ENCODE measurements around the gene BORCS8.
"Not testable (repeated sequence)": the region's sequence is repeated elsewhere in the genome, so short reads cannot be mapped to it uniquely, and the experiment has no call there.

The BORCS8 gene

DNA sequence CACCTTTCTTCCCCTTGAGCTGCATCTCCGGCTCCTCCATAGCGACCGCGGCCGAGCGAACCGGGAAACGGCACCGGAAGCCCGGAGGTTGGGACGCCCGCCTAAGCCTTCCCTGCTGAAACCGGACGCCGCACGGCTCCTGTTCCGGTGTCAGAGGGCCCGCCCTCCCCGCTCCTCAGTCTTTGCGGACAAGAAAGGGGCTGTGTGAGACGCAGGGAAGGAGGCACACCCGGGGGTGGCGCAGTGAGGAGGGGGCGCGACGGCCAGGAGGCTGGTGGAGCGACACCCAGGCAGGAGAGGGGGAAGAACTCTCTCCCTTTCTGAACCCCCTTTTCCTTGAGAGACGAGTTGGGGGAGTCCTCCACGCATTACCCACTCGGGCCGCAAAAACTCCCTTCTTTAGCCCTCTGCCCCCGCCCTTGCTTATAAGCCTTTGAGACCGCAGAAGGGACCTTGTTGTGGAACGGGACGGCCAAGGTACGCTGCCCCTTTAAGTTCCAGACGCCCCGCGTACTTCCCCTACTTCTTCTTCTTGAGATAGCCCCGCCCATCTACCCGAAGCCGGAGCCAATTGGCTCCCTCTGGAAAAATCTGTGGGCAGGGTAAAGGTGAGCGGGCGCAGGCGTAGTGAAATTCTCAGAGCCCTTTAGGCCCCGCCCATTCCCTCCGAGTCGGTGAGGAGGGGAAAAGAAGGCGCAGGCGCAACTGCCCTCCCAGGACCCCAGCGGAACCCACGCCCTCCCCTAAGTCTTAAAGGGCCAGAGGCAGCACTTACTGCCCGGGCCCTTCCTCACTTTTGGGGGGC lies at the start of gene BORCS8, which contains the start of gene RFXANK:
BORCS8 (minus strand) TSS at position 75 of the 805 bp plus-strand sequence; CDS start at position 40, 35 bp downstream.
RFXANK (plus strand) TSS at position 181 of the 805 bp plus-strand sequence. CDS start 1,689 bp downstream, outside the sequence.
- DNase-seq, result peak; percentile 98

DNA sequence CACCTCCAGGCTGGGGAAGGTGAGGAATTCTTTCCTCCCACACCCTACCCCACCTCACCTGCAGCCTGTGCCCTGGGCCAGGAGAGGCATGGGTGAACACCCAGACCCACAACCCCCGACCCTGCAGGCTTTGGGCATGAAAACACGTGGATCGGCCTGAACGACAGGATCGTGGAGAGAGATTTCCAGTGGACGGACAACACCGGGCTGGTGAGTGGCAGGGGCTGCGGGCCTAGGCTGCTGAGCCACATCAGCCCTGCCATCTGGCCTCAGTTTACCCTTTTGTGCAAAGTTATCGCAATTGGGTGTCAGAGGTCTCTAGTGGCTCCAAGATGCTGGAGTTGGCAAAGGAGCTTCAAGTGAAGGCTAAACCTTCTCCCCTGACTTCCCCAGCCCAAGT lies 48.5 kb upstream of the BORCS8 start:
- DNase-seq, result no peak

DNA sequence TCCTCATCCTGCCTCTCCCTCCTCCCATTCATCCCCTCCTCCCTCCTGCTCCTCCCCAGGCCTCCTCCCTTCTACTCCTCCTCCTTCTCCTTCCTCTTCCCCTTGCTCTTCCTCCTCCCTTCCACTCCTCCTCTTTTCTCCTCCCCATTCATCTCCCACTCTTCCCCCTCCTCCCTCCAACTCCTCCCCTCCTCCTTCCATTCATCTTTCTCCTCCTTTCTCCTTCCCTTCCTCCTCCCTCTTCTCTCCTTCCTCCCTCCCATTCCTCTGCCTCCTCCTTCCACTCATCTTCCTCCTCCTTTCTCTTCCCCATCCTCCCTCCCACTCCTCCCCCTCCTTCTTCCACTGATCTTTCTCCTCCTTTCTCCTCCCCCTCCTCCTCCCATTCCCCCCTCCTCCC lies 47.7 kb upstream of the BORCS8 start:
- no peak for DNase-seq

DNA sequence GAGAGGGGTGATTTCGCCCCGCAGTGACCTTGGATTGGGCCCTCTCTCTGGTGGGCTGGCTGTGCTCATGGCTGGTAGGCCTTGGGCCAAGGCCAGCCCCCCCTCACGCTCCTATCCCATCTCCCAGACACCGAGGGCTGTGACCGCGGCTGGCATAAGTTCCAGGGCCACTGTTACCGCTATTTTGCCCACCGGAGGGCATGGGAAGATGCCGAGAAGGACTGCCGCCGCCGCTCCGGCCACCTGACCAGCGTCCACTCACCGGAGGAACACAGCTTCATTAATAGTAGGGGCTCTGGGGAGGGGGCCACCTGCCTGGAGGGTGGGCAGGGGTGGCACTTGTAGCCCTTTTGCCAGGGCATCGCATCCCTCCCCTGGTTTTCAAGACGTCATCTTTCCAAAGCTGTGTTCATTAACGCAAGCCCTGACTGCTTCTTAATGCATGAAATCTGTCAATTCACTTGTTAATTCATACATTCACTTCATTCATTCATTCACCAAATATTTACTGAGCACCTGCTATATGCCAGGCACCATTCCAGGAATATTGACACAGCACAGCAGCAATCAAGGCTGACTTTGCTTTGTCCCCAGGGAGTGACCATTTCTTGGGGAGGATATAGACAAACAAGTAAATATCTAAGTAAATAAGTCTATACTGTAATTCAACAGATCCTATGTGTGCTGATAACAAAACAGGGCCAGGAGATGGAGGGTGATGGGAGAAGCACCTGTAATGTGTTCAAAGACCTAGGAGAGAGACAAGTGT lies 46.4 kb upstream of the BORCS8 start:
- DNase-seq, result no peak

DNA sequence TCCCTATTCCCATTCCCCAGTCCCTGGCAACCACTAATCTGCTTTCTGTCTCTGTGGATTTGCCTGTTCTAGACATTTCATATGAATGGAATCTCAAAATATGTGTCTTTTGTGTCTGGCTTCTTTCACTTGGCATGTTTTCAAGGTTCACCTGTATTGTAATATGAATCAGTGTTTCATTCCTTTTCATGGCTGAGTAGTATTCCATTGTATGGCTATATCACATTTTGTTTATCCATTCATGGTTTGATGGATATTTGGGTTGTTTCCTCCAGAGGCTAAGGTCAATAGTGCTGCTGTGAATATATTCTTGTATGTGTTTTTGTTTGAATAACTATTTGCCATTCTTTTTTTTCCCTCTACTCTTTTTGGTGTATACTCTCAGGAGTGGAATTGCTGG lies 44.2 kb upstream of the BORCS8 start:
- DNase-seq, result no peak

DNA sequence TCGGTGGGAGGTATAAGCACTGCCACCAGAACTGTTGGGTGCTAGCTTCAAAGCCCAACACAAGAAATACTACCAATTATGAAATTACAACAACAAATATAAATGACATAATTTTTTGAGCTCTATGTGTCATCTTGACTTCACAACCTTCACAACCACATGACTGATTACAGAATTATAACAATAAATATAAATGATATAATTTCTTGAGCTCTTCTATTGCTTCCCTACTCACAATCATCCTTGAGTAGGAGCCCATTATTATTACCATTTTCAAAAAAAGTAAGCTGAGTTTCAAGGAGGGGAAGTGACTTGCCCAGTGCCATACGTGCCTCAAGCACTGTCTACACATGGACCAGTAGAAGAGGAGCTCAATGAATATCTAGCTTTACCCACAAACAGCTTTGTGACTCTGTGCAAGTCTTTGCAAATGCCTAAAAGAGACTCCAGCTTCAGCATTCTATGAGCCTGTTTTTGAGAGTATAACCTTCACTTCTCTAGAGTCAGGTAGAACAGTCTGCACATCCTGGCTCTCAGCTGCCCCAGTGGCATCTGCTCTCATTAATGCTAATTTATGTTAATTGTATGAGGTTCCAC lies 42.4 kb upstream of the BORCS8 start:
- no peak for DNase-seq

DNA sequence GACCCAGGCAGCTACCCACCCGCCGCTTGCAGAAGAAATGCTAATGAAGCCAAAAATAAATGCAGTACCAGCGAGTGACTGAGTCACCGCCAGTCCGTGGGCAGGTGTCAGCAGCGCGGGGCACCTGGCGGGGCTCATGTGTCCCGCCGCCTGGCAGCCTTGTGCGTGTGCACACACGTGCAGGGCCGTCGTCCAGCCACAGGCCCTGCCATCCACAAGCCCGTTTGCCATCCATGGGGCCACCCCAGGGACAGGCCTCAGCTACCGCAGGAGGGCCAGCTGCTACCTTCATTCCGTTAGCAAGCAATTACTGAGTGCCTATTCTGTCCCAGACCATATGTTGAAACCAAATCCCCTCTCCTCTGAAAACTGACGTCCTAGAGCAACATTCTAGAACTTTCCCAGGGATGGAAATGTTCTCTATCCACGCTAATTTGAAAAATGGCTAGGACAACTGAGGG lies 40.3 kb upstream of the BORCS8 start:
- no peak for DNase-seq

DNA sequence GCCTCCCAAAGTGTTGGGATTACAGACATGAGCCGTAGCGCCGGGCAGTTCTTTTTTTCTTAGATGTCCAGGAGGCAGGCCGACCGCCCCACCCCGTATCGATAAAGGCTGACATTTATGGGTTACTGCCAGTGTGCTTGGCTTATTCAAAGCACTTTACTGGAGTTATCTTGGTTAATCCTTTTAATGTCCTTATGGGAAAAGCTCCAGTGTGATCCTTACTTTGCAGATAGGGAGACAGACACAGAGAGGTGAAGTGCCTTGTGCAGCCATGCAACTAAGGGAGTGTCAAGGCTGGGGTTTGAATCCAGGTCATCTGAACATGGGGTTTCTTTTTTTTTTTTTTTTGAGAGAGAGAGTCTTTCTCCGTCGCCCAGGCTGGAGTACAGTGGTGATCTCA lies 39.0 kb upstream of the BORCS8 start:
- no peak for DNase-seq

DNA sequence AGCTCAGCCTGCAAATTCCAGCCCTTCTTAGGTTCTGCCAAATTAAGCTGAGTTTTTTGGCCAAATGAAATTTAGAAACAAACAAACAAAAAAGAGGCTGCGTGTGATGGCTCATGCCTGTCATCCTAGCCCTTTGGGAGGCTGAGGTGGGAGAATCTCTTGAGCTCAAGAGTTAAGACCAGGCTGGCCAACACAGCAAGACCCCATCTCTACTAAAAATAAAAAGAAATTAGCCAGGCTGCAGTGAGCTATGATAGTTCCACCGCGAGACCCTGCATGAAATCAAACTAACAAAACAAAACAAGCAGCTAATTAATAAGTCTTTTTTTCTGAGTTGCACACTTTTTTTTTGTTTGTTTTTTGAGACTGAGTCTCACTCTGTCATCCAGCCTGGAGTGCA lies 37.7 kb upstream of the BORCS8 start:
- no peak for DNase-seq

DNA sequence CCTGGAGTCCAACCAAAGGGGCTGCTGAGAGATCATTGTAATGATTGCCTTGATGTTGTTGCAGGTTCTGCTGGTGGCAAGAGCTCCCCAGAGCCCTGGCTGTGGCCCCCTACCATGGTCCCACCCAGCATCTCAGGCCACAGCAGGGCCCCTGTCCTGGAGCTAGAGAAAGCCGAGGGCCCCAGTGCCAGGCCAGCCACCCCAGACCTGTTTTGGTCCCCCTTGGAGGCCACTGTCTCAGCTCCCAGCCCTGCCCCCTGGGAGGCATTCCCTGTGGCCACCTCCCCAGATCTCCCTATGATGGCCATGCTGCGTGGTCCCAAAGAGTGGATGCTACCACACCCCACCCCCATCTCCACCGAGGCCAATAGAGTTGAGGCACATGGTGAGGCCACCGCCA lies 35.3 kb upstream of the BORCS8 start:
- DNase-seq, result no peak

DNA sequence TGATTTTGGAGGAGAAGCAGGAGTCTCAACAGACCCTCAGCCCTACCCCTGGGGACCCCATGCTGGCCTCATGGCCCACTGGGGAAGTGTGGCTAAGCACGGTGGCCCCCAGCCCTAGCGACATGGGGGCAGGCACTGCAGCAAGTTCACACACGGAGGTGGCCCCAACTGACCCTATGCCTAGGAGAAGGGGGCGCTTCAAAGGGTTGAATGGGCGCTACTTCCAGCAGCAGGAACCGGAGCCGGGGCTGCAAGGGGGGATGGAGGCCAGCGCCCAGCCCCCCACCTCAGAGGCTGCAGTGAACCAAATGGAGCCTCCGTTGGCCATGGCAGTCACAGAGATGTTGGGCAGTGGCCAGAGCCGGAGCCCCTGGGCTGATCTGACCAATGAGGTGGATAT lies 34.7 kb upstream of the BORCS8 start:
- no peak for DNase-seq

DNA sequence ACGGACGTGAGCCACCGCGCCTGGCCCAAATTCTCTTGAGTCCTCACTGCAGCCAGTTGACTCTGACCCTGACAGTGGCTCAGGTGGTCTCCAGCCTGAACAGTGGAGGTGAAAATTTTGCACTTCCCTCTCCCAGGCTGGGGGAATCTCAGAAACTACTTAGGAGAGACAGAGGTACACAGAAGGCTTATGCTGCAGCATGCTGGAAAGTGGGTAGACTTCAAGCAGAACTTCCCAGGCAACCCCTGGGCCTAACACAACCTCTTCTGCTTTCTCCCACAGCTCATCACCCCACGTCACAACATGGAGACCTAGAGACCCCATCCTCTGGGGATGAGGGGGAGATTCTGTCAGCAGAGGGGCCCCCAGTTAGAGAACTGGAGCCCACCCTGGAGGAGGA lies 34.3 kb upstream of the BORCS8 start:
- no peak for DNase-seq

DNA sequence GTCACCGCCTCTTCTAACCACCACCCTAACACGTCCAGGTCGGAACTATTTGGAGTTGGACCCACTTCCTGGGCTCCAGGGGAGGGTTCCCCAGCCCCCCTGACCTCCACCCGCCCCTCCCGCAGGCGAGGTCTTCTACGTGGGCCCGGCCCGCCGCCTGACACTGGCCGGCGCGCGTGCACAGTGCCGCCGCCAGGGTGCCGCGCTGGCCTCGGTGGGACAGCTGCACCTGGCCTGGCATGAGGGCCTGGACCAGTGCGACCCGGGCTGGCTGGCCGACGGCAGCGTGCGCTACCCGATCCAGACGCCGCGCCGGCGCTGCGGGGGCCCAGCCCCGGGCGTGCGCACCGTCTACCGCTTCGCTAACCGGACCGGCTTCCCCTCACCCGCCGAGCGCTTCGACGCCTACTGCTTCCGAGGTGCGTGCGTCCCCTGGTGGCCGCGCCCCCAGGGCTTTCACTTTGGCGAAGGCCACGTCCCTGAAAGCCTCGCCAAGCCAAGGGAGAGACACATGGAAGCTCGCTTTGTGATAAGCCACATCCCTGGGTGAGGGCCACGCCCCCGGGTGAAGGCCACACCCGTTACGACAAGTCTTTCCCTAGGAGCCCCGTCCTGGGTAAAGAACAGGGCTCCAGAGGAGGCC lies 33.0 kb upstream of the BORCS8 start:
- DNase-seq, result no peak

DNA sequence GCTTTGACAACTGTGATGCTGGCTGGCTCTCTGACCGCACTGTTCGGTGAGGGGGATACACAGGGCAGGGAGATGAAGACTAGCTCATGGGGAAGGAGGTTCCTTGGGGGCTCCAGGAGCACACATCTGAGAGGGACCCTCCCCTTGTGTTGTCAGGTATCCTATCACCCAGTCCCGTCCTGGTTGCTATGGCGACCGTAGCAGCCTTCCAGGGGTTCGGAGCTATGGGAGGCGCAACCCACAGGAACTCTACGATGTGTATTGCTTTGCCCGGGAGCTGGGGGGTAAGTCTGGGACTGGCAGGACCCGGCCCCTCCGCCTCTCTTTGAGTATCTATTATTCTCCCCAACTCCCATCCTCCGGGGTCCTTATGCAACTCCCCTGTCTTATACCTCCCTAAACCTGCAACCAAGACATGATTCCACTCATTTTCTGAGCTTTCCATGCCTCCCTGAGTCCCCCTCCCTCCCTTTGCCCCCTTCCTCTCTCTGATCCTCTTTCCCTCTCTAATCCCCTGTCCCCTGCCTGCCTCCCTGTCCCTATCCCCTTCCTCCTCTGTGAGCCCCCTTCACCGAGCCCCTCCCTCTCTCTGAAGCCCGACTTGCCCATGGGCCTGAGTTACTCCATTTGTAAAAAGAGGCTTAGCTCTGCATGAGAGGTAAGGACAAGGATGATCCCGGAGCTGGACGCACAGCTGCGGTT lies 32.3 kb upstream of the BORCS8 start:
- no peak for DNase-seq

DNA sequence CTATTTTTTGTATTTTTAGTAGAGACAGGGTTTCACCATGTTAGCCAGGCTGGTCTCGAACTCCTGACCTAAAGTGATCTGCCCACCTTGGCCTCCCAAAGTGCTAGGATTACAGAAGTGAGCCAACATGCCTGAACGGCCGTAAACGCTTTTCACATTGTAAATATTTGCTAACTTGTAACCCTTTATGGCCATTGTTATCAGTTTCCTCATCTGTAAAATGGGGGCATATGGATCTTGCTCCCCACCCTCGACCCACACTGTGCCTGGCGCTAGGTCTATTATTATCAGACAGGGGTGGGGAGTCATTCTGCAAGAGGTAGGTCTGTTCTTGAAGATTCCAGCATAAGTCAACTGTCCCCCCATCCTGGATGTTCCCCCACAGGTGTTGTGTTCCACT lies 31.7 kb upstream of the BORCS8 start:
- no peak for DNase-seq

DNA sequence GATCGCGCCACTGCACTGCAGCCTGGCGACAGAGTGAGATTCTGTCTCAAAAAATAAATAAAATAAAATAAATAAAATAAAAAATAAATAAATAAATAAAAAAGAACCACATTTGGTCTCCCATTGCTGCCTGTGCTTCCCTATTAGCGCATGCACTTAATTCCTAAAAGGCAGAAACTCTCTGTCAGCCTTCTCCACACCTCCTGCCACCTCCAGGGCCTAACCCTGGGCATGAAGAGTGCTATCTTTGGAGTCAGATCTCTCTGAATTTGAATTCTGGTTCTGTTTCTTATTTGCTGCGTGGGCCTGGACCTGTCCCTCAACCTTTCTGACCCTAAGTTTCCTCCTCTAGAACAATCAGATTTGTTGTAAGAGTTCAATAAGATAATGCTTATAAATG lies 31.1 kb upstream of the BORCS8 start:
- no peak for DNase-seq

DNA sequence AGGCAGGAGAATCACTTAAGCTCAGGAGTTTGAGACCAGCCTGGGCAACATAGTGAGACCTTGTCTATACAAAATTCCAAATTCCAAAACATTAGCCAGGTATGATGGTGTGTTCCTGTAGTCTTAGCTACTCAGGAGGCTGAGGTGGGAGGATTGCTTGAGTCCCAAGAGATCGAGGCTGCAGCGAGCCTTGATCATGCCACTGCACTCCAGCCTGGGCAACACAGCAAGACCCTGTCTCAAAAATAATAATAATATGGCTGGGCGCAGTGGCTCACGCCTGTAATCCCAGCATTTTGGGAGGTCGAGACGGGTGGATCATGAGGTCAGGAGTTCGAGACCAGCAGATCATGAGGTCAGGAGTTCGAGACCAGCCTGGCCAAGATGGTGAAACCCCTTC lies 29.0 kb upstream of the BORCS8 start:
- DNase-seq, result not testable (repeated sequence)

DNA sequence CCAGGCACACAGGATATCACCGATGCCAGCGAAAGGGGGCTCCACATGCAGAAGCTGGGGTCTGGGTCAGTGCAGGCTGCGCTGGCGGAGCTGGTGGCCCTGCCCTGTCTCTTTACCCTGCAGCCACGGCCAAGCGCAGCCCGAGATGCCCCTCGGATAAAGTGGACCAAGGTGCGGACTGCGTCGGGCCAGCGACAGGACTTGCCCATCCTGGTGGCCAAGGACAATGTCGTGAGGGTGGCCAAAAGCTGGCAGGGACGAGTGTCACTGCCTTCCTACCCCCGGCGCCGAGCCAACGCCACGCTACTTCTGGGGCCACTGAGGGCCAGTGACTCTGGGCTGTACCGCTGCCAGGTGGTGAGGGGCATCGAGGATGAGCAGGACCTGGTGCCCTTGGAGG lies 27.0 kb upstream of the BORCS8 start:
- DNase-seq, result no peak

DNA sequence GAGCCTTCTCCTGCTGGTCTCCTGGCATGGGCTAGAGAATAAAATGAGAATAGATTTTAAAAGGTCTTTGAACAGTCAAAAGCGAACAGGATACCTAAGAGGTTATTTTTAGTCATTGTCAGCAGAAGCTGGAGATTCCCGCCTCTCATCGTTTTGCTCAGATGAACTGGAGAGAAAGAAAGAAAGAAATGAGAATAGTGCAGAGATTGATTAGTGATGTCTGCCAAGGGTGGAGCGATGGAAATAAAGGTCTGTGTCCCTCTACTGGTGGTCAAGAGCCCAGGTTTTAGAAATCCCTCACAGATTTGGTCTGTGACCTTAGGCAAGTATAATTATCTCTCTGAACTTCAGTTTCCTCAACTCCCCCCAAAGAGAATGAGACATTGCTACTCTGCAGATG lies 25.1 kb upstream of the BORCS8 start:
- no peak for DNase-seq

DNA sequence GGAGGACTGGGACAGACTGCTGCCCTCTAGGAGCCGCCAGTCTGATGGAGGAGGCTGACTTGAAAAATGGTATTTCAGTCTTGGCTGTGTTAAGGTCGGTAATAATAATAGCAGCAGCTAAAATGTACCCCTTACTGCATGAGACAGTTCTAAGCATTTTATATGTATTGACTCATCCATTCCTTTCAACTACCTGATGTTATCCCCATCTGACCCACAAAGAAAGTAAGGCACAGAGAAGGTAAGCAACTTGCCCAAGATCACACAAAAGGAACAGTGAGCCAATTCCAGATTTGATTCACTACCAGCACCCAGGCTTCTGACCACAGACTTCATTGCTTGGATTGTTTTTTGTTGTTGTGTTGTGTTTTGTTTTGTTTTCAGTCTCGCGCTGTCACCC lies 23.8 kb upstream of the BORCS8 start:
- DNase-seq, result no peak

DNA sequence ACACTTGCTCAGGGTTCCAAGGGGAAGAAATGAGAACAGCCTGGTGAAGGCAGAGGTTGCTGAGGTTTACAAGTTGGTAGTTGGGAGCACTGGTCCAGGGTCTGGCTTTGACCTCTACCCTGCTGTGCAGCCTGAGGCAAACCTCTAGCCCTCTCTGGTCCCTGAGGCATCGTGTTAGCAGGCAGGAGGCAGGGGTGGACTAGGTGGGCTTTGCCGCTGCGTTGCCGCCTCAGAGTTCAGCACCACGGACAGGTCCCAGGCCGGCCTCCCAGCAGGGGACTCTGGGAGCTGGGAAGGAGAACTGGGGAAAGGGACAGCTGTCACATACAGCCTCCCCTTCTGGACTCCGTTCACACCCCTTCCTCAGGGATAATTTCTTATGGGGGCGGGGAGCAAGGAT lies 22.9 kb upstream of the BORCS8 start:
- DNase-seq, result no peak

DNA sequence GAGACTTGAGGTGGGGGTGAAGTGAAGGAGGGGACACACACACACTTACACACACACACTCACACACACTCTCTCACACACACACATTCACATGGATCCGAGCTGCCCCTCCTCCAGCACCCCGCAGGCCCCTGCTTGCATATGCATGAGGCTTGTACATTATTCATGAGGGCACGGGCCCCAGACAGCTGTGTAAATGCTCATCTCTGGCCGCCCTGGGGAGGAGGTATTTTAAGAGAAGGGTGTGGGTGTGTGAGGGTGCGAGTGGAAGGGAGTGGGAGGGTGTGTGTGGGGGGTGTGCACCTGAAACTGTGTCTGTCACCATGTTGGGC lies 22.2 kb upstream of the BORCS8 start:
- no peak for DNase-seq

All from DMS79 (cell line).